ENCODE data around the gene PPM1A.
A peak's percentile ranks its signal among the peaks of the same experiment; 100 is the strongest.

The PPM1A gene

DNA sequence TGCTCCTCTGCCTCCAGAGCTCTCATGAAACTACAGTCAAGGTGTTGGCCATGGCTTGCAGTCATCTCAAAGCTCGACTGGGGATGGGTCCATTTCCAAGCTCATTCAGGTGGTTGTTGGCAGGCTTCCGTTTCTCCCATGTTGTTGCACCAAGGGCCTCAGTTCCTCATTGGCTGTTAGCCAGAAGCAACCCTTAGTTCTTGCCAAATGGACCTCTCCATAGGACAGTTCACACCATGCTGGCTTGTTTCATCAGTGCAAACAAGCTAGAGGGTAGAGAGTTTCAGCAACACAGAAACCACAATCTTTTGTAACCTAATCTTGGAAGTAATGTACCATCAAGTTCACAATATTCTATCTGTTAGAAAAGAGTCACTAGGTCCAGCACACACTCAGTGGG lies 22.7 kb upstream of the PPM1A start:
- DNase-seq (ENCODE audit: low read depth, low spot score) = no peak

DNA sequence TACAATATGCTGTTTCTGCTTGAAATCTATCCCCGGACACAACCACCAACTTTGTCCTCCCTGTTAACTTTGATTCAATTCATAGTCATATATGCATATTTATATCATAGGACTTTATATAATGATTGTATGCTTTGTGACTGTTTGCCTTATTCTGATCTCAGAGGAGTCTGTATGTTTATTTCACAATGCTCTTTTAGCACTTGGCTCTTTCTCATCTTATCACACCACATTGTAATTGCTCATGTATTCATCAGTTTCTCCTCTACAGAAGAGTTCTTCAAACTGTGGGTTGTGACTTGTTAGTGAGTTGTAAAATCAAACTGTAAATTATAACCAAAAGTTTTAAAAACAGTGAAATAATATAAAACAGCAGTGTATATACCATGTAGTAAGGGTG lies 21.7 kb upstream of the PPM1A start:
- no peak for DNase-seq (ENCODE audit: low read depth, low spot score)

DNA sequence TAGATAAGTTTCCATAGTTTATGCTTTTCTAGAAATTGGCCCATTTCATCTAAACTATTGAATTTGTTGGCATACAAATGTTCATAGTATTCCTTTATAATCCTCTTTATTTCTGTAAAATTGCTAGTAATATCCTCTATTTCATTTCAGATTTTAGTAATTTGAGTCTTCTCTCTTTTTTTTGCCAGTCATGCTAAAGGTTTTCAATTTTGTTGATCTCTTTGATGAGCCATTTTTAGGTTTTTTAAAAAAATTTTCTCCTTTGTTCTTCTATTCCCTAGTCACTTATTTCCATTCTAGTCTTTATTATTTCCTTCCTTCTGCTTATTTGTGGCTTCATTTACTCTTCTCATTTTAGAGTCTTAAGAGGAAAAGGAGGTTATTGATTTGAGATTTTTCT lies 19.4 kb upstream of the PPM1A start:
- DNase-seq (ENCODE audit: low read depth, low spot score) = no peak

DNA sequence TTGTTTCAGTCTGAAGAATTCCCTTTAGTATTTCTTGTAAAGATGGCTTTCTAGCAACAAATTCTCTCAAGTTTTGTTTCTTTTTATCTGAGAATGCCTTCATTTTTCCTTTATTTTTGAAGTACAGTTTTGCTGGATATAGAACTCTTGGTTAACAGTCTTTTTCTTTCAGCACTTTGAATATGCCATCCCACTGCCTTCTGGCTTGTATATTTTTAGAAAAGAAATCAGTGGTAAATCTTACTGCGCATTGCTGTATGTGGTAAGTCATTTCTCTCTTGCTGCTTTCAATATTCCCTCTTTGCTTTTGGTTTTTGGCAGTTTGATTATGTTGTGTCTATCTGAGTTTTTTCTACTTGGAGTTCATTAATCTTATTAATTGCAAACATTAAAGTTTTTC lies 16.8 kb upstream of the PPM1A start:
- DNase-seq (ENCODE audit: low read depth, low spot score) = no peak

DNA sequence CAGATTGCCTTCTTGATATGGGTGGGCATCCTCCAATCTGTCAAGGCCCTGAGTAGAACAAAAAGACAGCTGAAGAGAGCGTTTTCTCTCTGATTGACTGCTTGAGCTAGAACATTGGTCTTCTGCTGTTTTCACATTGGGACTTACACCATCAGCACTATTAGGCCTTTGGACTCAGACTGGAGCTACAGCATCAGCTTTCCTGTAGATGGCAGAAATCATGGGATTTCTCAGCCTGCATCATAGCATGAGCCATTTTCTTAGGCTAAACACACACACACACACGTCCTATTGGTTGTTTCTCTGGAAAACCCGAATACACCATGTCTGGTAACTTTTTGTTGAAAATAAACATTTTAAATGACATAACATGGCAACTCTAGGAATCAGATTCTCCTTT lies 15.8 kb upstream of the PPM1A start:
- DNase-seq (ENCODE audit: low read depth, low spot score) = no peak

DNA sequence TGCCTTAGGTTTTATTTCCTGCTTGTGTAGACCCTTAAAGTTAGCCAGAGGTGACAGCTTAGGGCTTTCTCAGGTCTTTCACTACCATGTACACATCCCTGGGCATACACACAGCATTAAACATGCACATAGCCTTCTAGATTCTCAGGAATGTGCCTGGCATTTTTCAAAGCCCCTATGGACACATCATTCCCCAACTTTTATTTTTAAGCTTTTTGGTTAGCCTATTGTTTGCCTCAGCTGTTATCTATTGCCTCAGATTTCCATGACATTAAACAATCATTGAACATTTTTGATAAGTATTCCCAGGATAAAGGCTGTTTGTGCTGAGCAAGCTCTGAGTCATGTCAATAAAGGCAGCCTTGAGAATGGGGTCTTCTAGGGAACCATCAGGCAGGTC lies 15.1 kb upstream of the PPM1A start:
- no peak for DNase-seq (ENCODE audit: low read depth, low spot score)

DNA sequence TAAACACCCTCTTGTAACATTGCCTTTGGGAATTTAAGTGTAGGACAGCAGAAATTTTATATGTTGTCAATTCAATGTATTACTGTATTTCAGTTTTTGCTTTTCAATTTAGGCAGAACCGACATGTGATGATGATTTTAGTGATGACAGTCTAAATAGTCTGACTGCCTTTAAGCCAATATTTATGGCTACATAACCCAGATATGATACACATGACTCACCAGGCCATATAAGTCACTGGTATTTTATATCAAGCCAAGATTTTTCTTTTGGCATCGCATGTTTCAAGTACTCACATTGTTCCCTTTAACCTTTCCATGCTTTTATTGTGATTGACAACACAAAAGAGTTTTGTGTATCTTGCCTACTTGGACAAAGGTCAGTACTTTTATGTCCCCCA lies 13.6 kb upstream of the PPM1A start:
- no peak for DNase-seq (ENCODE audit: low read depth, low spot score)

DNA sequence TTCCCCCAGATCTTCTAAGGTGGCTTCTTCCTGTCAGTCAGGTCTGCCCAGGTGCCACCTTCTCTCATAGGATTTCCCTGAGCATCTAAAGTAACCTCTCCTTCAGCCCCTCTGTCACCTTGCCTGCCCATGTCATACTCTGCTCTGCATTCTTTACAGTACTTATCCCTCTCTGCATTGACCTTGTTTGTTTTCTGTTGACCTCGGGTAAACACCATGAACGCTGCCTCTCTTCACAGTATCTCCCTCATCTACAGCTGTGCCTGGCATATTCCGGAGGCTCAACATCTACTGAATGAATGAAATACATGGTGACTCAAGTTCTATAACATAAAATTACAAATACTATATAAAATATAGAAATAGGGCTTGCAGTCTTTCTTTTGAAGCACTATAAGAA lies 10.1 kb upstream of the PPM1A start:
- no peak for DNase-seq (ENCODE audit: low read depth, low spot score)

DNA sequence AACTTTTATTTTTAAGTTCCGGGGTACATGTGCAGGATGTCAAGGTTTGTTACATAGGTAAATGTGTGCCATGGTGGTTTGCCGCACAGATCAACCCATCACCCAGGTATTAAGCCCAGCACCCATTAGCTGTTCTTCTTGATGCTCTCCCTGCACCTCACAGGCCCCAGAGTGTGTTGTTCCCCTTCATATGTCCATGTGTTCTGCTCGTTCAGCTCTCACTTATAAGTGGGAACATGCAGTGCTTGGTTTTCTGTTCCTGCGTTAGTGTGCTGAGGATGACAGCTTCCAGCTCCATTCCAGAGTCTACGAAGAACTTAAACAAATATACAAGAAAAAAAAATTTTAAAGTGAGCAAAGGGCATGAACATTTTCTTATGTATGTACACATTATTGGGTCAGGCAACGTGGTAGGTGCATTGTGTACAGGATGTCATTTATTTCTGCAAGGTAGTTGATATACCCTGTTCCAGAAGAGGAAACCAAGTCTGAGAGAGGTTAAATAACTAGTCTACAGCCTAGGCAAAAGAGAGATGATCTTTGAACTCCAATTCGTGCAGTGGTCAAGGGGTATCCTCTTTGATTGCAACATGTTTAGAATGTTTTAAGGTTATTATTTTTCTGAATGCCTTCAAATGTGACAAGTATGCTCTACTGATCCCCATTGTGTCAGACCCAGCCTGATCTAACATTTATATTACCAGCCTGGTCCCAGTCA lies 8.7 kb upstream of the PPM1A start:
- no peak for DNase-seq (ENCODE audit: low read depth, low spot score)

DNA sequence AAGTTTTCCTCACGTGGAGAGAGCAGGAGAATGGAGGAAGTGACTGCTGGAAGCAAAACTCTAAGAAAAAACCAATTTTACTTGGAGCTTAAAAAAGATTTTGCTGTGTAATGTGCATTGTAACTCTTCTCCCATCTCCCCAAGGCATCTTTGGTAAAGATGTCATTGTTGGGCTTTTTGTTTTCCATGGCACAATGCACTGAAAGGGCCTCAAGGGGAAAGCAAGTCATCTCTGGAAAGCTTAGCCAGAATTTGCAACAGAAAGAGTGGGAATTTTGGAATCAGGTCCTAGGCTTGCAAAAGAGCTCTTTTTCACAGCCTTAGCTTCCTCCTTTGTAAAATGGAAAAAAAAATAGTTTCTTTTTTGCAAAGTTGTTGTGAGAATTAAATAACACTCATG lies 7.9 kb upstream of the PPM1A start:
- no peak for DNase-seq (ENCODE audit: low read depth, low spot score)

DNA sequence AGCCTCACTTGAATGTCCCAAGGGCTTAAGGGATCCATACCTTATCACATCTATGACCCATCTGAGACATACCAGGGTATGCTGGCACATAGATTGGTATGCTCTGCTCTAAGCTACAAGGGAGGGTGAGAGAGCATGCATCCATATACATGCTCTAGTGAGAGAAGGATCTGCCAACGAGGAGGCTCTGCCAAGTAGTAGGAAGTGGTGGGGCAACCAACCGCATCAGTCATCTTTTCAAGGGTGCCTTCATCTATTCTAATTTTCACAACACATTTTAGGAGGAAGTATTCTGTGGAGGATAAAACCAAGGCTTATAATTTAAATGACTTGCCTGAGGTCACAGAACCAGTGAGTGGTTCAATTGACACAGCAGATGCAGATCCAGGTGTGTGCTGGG lies 6.6 kb upstream of the PPM1A start:
- DNase-seq (ENCODE audit: low read depth, low spot score) = no peak

DNA sequence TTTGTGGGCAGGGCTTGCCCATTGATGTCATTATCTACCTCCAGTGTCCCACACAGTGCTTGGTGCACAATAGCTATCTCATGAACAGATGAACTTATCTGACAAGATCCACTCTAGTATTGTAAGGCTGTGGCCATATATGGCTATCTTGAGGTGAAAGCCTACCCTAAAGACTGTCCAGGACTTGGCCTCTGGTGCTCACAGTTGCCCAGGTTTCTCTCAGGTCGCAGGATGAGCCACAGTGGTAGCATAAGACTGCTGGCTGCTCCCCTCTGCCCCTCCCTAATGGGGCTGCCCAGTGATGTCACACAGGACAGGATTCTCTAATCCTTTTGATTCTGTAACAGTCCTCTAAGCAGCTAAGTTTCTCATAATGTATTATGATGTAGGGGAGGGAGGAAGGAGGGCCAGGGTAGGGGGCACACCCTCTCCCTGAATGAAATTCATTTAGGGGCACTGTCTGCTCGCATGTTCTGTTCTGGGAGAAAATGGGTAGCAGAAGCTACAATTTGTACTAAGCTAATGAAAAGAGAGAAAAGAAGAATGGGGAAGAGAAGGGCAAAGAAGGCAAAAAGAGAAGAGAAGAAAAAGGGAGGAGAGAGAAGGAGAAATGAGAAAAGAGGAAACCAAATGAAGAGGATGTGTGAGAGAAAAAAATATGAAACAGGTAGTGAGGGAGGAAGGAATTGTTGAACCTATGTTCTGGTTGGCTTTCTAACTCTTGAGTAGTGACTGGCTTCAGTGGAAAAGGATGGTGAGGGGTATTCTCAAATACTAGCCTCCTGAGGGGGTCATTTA lies 3.4 kb upstream of the PPM1A start:
- DNase-seq (ENCODE audit: low read depth, low spot score) = no peak

DNA sequence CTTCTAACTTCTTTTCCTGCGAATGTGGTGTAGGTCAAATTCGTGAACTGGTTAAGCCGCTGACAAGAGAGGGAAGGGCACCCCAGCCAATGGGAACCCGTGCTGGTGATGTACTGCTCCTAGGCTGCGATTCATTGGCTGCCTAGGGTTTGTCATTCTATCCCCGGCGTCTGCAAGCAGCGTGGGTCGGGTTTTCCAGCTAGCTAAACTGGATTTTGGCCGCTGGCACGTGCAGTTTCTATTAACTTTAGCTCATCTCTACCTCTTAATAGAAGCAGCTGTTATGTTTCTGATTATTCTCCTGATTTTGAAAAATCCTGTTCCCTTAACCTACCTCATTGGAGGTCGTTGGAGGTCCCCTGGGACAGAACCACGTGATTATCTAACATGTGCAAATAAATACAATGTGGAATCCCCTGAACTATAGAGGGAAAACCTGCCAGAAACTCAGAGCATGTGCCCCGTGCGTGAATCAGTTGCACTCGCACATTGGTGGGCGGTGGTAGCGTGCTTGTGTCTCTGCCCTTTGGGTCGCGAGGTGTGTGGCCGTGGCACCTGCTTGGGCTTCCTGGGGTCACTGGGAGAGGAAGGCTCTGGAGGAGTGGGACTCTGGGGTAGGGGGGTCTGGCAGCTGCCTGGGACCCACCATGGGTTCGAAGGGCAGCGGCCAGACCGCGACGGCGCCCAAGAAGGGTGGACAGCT lies 876 bp upstream of the PPM1A start:
- DNase-seq (ENCODE audit: low read depth, low spot score) = peak; percentile 63

DNA sequence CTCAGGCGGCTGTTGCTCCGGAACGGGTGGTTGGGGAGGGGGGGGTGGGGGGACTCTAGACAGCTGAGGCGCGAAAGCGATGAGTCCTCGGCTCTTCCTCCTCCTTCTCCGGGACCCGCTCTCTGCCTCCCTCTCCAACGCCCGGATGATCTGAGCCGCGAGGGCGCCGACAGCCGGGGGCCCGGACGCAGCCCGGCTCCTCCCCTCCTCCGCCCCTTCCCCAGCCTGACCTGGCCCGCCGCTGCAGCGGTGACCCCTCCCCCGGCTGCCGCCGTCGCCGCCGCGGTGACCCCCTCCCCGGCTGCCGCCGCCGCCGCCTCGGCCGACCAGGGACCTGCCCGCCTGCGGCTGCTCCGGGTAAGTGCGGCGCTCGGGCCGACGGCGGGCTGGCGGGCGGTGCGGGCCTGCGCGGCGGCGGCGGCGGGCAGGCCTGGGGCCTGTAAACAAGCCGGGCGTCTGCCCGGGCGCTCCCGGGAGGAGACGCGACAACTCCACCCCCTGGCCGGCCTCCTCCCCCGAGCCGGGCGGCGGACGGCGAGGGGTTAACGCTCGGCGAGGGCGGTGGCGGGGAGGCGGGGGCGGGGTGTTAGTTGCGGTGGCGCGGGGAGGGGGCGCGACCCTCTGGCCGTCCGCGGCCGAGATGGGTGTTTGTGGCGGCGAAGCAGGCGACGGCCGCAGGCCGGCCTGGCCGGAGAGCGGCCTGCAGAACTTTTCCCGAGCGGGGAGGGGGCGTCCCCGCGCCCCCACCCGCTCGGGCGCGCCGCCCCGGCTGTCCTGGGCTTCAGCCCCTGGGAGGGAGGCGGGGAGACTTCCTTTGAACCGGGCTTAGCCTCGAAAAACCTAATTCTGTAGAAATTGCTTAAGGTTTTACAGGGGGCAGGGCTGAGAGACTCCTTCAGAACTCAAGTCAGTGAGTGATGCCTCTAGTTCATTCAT lies 568 bp downstream of the PPM1A start:
- peak; percentile 21 for DNase-seq (ENCODE audit: low read depth, low spot score)

DNA sequence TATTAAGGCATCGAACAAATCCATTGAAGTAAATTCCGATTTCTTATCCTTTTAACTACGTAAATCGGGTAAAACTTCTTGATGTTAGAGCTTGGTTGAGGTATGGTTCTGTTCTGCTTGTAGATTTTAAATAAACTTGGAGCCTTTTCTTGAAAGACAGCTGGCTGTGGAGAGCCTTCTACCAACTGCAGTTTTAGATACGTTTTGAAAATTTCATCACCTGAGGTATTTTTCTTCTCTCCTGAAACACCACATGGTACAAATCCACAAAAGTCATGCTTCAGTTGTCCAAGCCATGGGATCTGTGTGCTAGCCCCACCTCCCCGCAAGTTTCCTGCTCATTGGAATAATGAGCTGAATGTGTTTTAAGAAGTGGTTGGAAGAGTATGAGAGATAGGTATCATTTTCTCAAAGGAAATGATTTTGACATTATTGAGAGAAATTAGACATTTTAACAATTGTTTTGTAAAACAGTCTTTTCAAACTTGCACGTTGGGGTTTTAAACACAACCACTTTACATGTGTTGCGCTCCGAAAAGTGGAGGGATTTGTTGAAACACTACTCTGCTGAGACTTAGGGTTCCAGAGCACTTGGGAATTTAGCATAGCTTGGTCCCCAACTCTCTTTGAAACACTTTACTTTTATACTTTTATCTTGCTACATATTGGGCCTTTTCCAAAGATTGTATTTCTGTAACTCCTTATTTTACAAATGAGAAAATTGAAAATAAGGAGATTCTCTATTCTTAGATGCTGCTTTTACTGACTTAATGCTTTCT lies 1.4 kb downstream of the PPM1A start:
- no peak for DNase-seq (ENCODE audit: low read depth, low spot score)

DNA sequence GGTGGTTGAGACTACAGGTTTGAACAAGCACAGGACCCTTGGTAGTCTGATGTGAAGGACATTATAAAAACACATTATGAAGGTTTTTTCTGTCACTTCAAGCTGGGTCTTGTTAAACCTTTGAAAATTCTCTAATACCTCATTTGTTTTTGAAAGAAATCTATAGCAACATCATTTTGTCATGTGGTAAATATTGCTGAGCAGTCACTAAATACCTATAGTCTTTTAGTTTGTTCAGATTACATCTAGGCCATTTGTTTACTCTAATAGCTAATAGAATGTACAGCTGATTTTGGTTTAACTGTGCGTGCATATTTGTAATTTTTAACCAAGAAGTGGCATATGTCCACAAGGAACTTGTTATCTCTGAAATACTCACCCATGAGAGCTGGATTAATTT lies 2.9 kb downstream of the PPM1A start:
- no peak for DNase-seq (ENCODE audit: low read depth, low spot score)

DNA sequence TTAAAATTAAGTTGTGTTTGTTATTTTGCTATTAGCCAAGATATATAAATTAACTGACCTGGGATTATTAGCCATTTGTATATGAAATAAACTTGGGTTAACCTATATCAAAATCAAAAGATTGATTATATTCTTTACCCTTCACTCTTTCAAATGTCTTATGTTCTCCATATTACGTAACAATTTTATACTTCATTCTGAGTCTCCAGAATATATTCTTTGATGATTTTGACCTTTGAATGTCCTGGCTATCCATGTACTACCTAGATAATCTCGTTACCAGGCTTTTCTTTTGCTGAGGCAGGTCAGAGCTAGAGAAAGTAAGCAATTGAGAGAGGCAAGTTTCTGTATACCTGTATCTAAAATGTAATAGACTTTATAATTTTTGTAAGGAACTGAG lies 3.6 kb downstream of the PPM1A start:
- no peak for DNase-seq (ENCODE audit: low read depth, low spot score)

DNA sequence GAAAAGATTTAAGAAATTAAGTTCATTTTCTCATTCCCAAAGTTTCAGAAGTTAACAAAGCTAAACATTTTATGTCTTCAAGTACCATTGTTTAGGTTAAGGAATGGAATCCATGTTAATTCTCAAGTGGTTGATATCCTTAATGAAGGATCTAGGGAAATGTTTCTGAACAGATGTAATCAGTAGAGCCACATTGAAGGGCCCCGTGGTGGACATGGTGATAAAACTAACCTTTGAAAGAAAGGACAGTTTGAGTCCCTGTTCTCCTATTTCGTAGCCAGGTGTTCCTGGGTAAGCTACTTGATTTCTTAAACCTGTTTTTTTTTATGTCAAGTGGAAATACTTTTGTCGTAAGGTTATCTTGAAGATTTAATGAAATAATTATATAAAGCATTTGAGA lies 4.6 kb downstream of the PPM1A start:
- no peak for DNase-seq (ENCODE audit: low read depth, low spot score)

DNA sequence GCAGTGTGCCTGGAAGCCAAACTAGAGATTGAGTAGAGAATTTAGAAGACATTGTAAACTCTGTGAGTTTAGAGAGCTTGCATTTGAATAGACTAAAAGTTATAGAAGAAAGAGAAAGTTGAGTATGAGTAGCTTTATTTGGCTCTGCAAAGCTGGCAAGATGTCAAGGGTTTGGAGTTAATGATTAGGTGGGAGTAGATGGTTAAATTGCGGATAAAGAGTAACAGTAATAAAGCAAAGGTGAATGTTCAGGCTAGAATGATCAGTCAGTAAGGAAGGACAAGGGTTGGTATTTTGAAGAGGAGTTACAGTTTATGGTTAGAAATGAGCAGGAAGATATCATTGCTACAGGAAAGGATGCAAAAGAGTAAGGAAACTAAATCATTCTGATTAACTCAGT lies 5.2 kb downstream of the PPM1A start:
- DNase-seq (ENCODE audit: low read depth, low spot score) = no peak

DNA sequence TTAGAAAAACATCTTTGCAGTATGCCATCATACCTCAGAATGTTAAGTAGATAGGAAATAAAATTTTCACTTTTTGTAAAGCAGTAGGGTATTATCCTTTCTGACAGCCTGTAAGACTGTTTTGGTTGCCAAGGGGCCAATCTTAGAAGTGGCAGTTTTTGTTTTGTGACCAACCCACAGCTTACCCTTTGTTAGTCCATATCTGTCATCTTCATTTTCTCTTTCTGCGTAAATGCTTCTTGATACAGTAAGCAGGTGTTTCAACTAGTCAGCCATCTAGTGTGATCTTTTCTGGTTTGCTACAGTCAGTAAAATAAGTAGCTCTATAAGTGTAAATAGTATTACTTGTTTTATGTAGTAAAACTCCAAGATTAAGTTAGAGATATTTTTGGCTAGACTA lies 8.8 kb downstream of the PPM1A start:
- DNase-seq (ENCODE audit: low read depth, low spot score) = no peak

DNA sequence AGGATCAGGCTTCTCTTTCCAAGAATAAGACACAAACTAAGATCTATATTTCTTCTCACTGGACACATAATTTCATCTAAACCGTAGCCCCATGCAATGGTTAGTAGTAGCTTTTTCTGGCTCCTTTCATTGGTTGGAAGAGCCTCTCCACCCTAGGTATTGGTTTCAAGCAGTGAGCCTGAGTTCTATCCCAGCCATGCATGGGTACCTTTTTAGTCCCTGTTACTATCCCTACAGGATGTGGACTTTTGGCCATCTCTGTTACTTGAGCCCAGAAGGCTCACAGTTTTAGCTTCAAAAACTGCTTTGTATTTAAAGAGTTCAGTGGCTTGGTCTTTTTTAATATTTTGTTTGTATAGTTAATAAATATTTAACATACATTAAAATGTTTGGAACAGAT lies 16.1 kb downstream of the PPM1A start:
- DNase-seq (ENCODE audit: low read depth, low spot score) = no peak

Data from activated CD4-positive, CD25-positive, alpha-beta regulatory T cell treated with anti-CD3 and anti-CD28 coated beads, Interleukin-2, amount 50 U/mL, for 16 hours (primary cell).